ENCODE measurements around the gene PRR13. TPM values are rescaled to one million over a fixed set of nuclear protein-coding genes. Genes with fewer than 3 reads are reported as not detected.

Gene PRR13
- total and polyA plus RNA-seq, 9 of the 15 experiments (the other 6 are each of a cell fraction or from before 2014, with no cell fraction given): 117 to 835 (median 285) TPM

DNA sequence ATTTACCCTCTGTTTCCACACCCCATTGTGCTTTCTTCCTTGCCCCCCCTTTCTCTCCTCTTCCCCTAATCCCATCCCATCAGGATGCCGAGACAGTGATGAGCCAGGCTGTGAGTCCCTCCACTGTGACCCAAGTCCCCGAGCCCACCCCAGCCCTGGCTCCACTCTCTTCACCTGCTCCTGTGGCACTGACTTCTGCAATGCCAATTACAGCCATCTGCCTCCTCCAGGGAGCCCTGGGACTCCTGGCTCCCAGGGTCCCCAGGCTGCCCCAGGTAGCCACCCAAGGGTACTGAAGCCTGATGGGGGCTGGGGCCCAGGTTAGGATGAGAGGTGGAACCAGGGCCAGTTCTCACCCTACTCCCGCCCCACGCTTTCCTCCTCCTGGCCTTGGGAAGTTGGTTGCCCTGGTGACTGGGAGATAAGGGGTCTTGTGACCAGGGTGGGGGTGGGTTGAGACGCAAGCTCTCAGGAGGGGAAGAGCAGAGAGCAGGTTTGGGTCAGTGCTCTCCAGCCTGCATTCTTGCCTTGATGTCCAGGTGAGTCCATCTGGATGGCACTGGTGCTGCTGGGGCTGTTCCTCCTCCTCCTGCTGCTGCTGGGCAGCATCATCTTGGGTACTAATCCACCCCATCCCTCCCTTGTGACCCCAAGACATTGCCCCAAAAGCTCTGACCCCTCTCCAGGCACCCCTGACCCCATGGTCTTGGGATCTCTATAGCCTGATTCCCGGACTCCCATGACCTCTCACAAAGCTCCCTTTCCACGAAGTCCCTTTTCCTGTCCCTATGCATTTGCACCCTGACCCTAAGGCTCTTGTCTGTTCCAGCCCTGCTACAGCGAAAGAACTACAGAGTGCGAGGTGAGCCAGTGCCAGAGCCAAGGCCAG, 16.7 kb upstream of the PRR13 start (continued):
- TF ChIP-seq, protein P1, sequence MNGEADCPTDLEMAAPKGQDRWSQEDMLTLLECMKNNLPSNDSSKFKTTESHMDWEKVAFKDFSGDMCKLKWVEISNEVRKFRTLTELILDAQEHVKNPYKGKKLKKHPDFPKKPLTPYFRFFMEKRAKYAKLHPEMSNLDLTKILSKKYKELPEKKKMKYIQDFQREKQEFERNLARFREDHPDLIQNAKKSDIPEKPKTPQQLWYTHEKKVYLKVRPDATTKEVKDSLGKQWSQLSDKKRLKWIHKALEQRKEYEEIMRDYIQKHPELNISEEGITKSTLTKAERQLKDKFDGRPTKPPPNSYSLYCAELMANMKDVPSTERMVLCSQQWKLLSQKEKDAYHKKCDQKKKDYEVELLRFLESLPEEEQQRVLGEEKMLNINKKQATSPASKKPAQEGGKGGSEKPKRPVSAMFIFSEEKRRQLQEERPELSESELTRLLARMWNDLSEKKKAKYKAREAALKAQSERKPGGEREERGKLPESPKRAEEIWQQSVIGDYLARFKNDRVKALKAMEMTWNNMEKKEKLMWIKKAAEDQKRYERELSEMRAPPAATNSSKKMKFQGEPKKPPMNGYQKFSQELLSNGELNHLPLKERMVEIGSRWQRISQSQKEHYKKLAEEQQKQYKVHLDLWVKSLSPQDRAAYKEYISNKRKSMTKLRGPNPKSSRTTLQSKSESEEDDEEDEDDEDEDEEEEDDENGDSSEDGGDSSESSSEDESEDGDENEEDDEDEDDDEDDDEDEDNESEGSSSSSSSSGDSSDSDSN (IDR thresholded peaks at IDR 0.05; ENCODE audit: borderline replicate concordance in 1 of 2, low read depth in 2 of 2, low read length in 2 of 2): 0 out of 4 replicates have a peak, but pooled peaks of 1 of the 2 experiments have one; percentile 0
- TF ChIP-seq HDAC2 (IDR thresholded peaks at IDR 0.05): no peak
- no peak for TF ChIP-seq ZC3H11A (IDR thresholded peaks at IDR 0.05; ENCODE audit: low read depth, low read length)
- TF ChIP-seq ZSCAN29 (IDR thresholded peaks at IDR 0.05): no peak
- no peak for TF ChIP-seq ASH1L (IDR thresholded peaks at IDR 0.05; ENCODE audit: borderline replicate concordance, low read depth, partially characterized antibody)
- TF ChIP-seq MXI1 (IDR thresholded peaks at IDR 0.05; ENCODE audit: low read depth, low read length): 0 out of 2 replicates have a peak, but pooled peaks have one; percentile 62
- TF ChIP-seq ETV6 (IDR thresholded peaks at IDR 0.05; ENCODE audit: borderline replicate concordance in 1 of 2, low read depth in 2 of 2, low read length in 1 of 2): no peak
- no peak for TF ChIP-seq ETV6 (CRISPR knock-in tag; IDR thresholded peaks at IDR 0.05; ENCODE audit: borderline replicate concordance)
- TF ChIP-seq TEAD2 (tag; IDR thresholded peaks at IDR 0.05): no peak
- no peak for TF ChIP-seq TARDBP (IDR thresholded peaks at IDR 0.05)
- no peak for TF ChIP-seq ZNF644 (tag; IDR thresholded peaks at IDR 0.05; ENCODE audit: low read depth)
- no peak for TF ChIP-seq NCOR1 (IDR thresholded peaks at IDR 0.05)
- no peak for TF ChIP-seq POLR2H (tag; IDR thresholded peaks at IDR 0.05; ENCODE audit: low read depth)
- no peak for TF ChIP-seq SREBF2 (CRISPR knock-in tag; IDR thresholded peaks at IDR 0.05)
- peak; percentile 79 for TF ChIP-seq NEUROD1 (IDR thresholded peaks at IDR 0.05; ENCODE audit: borderline replicate concordance, low read depth, low read length, partially characterized antibody)
- no peak for TF ChIP-seq MCM7 (IDR thresholded peaks at IDR 0.05)
- no peak for TF ChIP-seq SNRNP70 (optimal IDR thresholded peaks at IDR 0.05; ENCODE audit: low read depth, low read length)
- TF ChIP-seq, protein P2, sequence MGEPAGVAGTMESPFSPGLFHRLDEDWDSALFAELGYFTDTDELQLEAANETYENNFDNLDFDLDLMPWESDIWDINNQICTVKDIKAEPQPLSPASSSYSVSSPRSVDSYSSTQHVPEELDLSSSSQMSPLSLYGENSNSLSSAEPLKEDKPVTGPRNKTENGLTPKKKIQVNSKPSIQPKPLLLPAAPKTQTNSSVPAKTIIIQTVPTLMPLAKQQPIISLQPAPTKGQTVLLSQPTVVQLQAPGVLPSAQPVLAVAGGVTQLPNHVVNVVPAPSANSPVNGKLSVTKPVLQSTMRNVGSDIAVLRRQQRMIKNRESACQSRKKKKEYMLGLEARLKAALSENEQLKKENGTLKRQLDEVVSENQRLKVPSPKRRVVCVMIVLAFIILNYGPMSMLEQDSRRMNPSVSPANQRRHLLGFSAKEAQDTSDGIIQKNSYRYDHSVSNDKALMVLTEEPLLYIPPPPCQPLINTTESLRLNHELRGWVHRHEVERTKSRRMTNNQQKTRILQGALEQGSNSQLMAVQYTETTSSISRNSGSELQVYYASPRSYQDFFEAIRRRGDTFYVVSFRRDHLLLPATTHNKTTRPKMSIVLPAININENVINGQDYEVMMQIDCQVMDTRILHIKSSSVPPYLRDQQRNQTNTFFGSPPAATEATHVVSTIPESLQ (CRISPR knock-in tag; IDR thresholded peaks at IDR 0.05): no peak
- no peak for TF ChIP-seq HEY1 (CRISPR knock-in tag; IDR thresholded peaks at IDR 0.05; ENCODE audit: borderline replicate concordance)
- no peak for TF ChIP-seq ZNF12 (CRISPR knock-in tag; IDR thresholded peaks at IDR 0.05)
- TF ChIP-seq ZNF174 (CRISPR knock-in tag; IDR thresholded peaks at IDR 0.05): no peak
- no peak for TF ChIP-seq MCM5 (IDR thresholded peaks at IDR 0.05; ENCODE audit: low read depth)
- no peak for TF ChIP-seq WHSC1 (IDR thresholded peaks at IDR 0.05; ENCODE audit: low read length)
- TF ChIP-seq, protein P3, sequence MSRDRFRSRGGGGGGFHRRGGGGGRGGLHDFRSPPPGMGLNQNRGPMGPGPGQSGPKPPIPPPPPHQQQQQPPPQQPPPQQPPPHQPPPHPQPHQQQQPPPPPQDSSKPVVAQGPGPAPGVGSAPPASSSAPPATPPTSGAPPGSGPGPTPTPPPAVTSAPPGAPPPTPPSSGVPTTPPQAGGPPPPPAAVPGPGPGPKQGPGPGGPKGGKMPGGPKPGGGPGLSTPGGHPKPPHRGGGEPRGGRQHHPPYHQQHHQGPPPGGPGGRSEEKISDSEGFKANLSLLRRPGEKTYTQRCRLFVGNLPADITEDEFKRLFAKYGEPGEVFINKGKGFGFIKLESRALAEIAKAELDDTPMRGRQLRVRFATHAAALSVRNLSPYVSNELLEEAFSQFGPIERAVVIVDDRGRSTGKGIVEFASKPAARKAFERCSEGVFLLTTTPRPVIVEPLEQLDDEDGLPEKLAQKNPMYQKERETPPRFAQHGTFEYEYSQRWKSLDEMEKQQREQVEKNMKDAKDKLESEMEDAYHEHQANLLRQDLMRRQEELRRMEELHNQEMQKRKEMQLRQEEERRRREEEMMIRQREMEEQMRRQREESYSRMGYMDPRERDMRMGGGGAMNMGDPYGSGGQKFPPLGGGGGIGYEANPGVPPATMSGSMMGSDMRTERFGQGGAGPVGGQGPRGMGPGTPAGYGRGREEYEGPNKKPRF (IDR thresholded peaks at IDR 0.05; ENCODE audit: low read depth, low read length): no peak

All from K562 (cell line).